Esophagus squamous epithelium (tissue), 4 donors: ENCODE results near the gene KIF6.

ENCODE experiments used
- POLR2A ChIP-seq, 4 donors: fragments of 450-650 bp; IDR thresholded peaks; one replicate each; pipeline ENCODE4 v1.6.1; 2017; ENCODE audit warnings: antibody characterized with exemption in 4 of 4, mild to moderate bottlenecking in 4 of 4, moderate library complexity in 3 of 4
- TF ChIP-seq, protein P1 (sequence below), 6 experiments: fragments of 450-650 bp in 4 of 6; fragments of 200-600 bp in 2 of 6; sonication (generic) in 2 of 6; IDR thresholded peaks; one replicate each; pipeline ENCODE4 v1.5.1; 2016 to 2019; ENCODE audit warnings: antibody characterized with exemption in 6 of 6, mild to moderate bottlenecking in 4 of 6, moderate library complexity in 4 of 6

- TF ChIP-seq, protein P1, sequence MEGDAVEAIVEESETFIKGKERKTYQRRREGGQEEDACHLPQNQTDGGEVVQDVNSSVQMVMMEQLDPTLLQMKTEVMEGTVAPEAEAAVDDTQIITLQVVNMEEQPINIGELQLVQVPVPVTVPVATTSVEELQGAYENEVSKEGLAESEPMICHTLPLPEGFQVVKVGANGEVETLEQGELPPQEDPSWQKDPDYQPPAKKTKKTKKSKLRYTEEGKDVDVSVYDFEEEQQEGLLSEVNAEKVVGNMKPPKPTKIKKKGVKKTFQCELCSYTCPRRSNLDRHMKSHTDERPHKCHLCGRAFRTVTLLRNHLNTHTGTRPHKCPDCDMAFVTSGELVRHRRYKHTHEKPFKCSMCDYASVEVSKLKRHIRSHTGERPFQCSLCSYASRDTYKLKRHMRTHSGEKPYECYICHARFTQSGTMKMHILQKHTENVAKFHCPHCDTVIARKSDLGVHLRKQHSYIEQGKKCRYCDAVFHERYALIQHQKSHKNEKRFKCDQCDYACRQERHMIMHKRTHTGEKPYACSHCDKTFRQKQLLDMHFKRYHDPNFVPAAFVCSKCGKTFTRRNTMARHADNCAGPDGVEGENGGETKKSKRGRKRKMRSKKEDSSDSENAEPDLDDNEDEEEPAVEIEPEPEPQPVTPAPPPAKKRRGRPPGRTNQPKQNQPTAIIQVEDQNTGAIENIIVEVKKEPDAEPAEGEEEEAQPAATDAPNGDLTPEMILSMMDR (IDR thresholded peaks at IDR 0.05) = no peak
- TF ChIP-seq POLR2A (IDR thresholded peaks at IDR 0.05) = no peak
These were observed 397.7 kb downstream of the KIF6 start for GRCh38 chr6:39327507-39327906.
